Endothelial cell of umbilical vein (primary cell): ENCODE measurements around the gene ACOT11. TPM values are rescaled to one million over a fixed set of nuclear protein-coding genes. Genes with fewer than 3 reads are reported as not detected.

ENCODE experiments used
- BruUV-seq: library from RNA; stranded (reverse); fragments of 400-500 nt; replicated peaks from 2 replicates; lab custom pipeline; 2021; lab: Mats Ljungman, UMichigan
- CTCF ChIA-PET: fragments of 300-600, 350-600 bp; sonication (Branson Sonifier 250); formaldehyde crosslinking; loops from one replicate; lab custom pipeline; 2021; ENCODE audit warnings: antibody characterized with exemption, inconsistent platforms; lab: Charles Lee
- POLR2A ChIA-PET: fragments of 300-600, 350-600 bp; sonication (Branson Sonifier 250); formaldehyde crosslinking; loops from one replicate; lab custom pipeline; 2021; ENCODE audit warnings: antibody characterized with exemption, inconsistent platforms; lab: Charles Lee
- DNase-seq: peaks from one replicate; pipeline ENCODE4 v3.0.0-alpha.2; 2011; ENCODE audit warnings: low read depth, low spot score
- FAIRE-seq: peaks from 2 replicates; lab custom pipeline; 2011; peaks lifted over from hg19 to GRCh38; lab: Jason Lieb, UNC
- H2AFZ ChIP-seq: 2 replicates; pipeline ENCODE4 v1.6.0; 2012; ENCODE audit warnings: low read depth, low read length, control low read depth, inconsistent platforms
- H3K27ac ChIP-seq: 2 replicates; pipeline ENCODE4 v1.5.1; 2011; ENCODE audit warnings: low read depth, mild to moderate bottlenecking, control low read depth, low read length, moderate library complexity; ENCODE audit not compliant: insufficient read depth
- H3K27me3 ChIP-seq, 2 experiments: 2 replicates each; pipeline versions ENCODE4 v1.6.0 to v1.6.1; 2011; ENCODE audit warnings: low read length in 2 of 2, mixed read lengths in 1 of 2; ENCODE audit not compliant: control insufficient read depth in 2 of 2, insufficient read depth in 2 of 2
- H3K36me3 ChIP-seq, 2 experiments: 2 replicates in 1 of 2; 3 replicates in 1 of 2; pipeline ENCODE4 v1.5.1; 2011; ENCODE audit warnings: low read length in 2 of 2, mild to moderate bottlenecking in 1 of 2, moderate library complexity in 1 of 2; ENCODE audit not compliant: control insufficient read depth in 2 of 2, insufficient read depth in 2 of 2; ENCODE audit errors: extremely low read depth in 1 of 2
- H3K4me1 ChIP-seq: 3 replicates; pipeline ENCODE4 v1.5.1; 2011; ENCODE audit warnings: mild to moderate bottlenecking, low read length; ENCODE audit not compliant: control insufficient read depth, insufficient read depth; ENCODE audit errors: extremely low read depth
- H3K4me2 ChIP-seq: 2 replicates; pipeline ENCODE4 v1.6.1; 2011; ENCODE audit warnings: low read length, control low read depth, mixed read lengths; ENCODE audit not compliant: insufficient read depth
- H3K4me3 ChIP-seq, 3 experiments: fragments of 200-600 bp in 1 of 3; sonication (generic), shearing (Covaris generic) in 1 of 3; replicated peaks in 1 of 3; 2 replicates each; pipeline ENCODE4 v1.5.1; 2011 to 2016; ENCODE audit warnings: control low read depth in 3 of 3, low read length in 3 of 3, mild to moderate bottlenecking in 2 of 3, inconsistent platforms in 1 of 3, low read depth in 1 of 3, moderate library complexity in 1 of 3; ENCODE audit not compliant: insufficient read depth in 1 of 3
- H3K79me2 ChIP-seq: 2 replicates; pipeline ENCODE4 v1.6.0; 2012; ENCODE audit warnings: low read length, inconsistent platforms; ENCODE audit not compliant: control insufficient read depth, insufficient read depth
- H3K9ac ChIP-seq: replicated peaks from 2 replicates; pipeline ENCODE3; 2011; ENCODE audit warnings: low read length, control low read depth; ENCODE audit not compliant: insufficient read depth; ENCODE audit errors: extremely low read depth
- H3K9me1 ChIP-seq: replicated peaks from 3 replicates; pipeline ENCODE4 v1.6.0; 2011; ENCODE audit warnings: mild to moderate bottlenecking, low read length; ENCODE audit not compliant: control insufficient read depth, insufficient read depth; ENCODE audit errors: extremely low read depth
- H3K9me3 ChIP-seq: replicated peaks from 2 replicates; pipeline ENCODE4 v1.5.1; 2012; ENCODE audit warnings: low read length, inconsistent platforms; ENCODE audit not compliant: control insufficient read depth, insufficient read depth
- H4K20me1 ChIP-seq: replicated peaks from 2 replicates; pipeline ENCODE3; 2011; ENCODE audit warnings: mild to moderate bottlenecking, low read length; ENCODE audit not compliant: control insufficient read depth, insufficient read depth; ENCODE audit errors: extremely low read depth
- CTCF ChIP-seq, 2 donors: IDR thresholded peaks; 1 replicate in 1 of 2; 2 replicates in 1 of 2; pipeline ENCODE4 v1.5.1; 2011; ENCODE audit warnings: low read length in 2 of 2, mild to moderate bottlenecking in 2 of 2, moderate library complexity in 2 of 2, control low read depth in 1 of 2, inconsistent platforms in 1 of 2, low read depth in 1 of 2; ENCODE audit not compliant: insufficient read depth in 1 of 2; ENCODE audit errors: extremely low read depth in 1 of 2
- EZH2 ChIP-seq: IDR thresholded peaks from 2 replicates; pipeline ENCODE4 v1.6.1; 2012; ENCODE audit warnings: borderline replicate concordance, low read depth, mild to moderate bottlenecking, moderate library complexity, low read length, inconsistent platforms; ENCODE audit not compliant: severe bottlenecking
- FOS ChIP-seq: IDR thresholded peaks from 2 replicates; pipeline ENCODE4 v1.6.1; 2011; ENCODE audit warnings: mild to moderate bottlenecking, low read length, moderate library complexity, borderline replicate concordance; ENCODE audit not compliant: insufficient read depth
- GATA2 ChIP-seq: IDR thresholded peaks from 2 replicates; pipeline ENCODE4 v1.7.0; 2011; ENCODE audit warnings: low read depth, mild to moderate bottlenecking, moderate library complexity, mixed read lengths, low read length; ENCODE audit not compliant: insufficient read length, insufficient read depth
- JUN ChIP-seq: IDR thresholded peaks from 2 replicates; pipeline ENCODE4 v1.6.1; 2011; ENCODE audit warnings: borderline replicate concordance, low read depth; ENCODE audit not compliant: insufficient read length, insufficient read depth
- MYC ChIP-seq: IDR thresholded peaks from one replicate; pipeline ENCODE4 v1.6.1; 2011; ENCODE audit warnings: mild to moderate bottlenecking, low read depth, low read length
- POLR2A ChIP-seq: IDR thresholded peaks from 2 replicates; pipeline ENCODE4 v1.6.1; 2012; ENCODE audit warnings: low read depth, mild to moderate bottlenecking, control low read depth, low read length
- POLR2AphosphoS5 ChIP-seq: IDR thresholded peaks from 2 replicates; pipeline ENCODE4 v1.6.1; 2012; ENCODE audit warnings: low read depth, mild to moderate bottlenecking, control low read depth, low read length, moderate library complexity; ENCODE audit not compliant: insufficient read depth
- dilution Hi-C: fragments of 300-500 bp; cut with MboI; formaldehyde crosslinking; loops from one replicate; pipeline ENCODE4 v1.15.0; 2019; ENCODE audit warnings: low sequenced_read_pairs; ENCODE audit not compliant: extremely low pct_ligation_motif_present
- intact Hi-C: fragments of 100-400 bp; cut with micrococcal nuclease; formaldehyde crosslinking; loops from one replicate; pipeline ENCODE4 v1.10.0; 2022
- polyA plus RNA-seq, 4 experiments: library from polyadenylated mRNA; depleted of rRNA in 3 of 4; stranded (reverse) in 3 of 4; unstranded in 1 of 4; fragments of >200 nt; gene quantifications; 2 replicates each; pipeline versions ENCODE4 v1.2.1 to v1.2.3, GENCODE V29; 2011 to 2012; ENCODE audit warnings: missing spikeins in 1 of 4
- total RNA-seq: library from RNA; stranded (reverse); gene quantifications from 2 replicates; pipeline ENCODE4 v1.2.3, GENCODE V29; 2021
- TF ChIP-seq, protein P1 (sequence below): IDR thresholded peaks from 2 replicates; pipeline ENCODE4 v1.6.1; 2011; ENCODE audit not compliant: insufficient read depth, insufficient read length

ACOT11 gene
- total and polyA plus RNA-seq, 2 donors (not counting 3 experiments of a cell fraction or from before 2014, with no cell fraction given), result 4.5 to 5.4 TPM

- ChIA-PET CTCF (no interaction called here), POLR2A (no interaction called here)
- dilution Hi-C loops, result no loop called here
- intact Hi-C loops, result loop anchor here (5.0 kb wide), 1 partner anchor 143 kb away; the partner anchor contains the start of gene TTC4
- Histone ChIP-seq H3K9ac (no peak overlapping the region), H3K4me2 (no peak overlapping the region), H2AFZ (no peak overlapping the region), H3K36me3 (no peaks in the 10 kb centered on the region), H3K79me2 (no peaks in the 10 kb centered on the region), H4K20me1 (no peaks in the 10 kb centered on the region), H3K27me3 (no peaks in the 10 kb centered on the region), H3K4me1 (peaks cover 33% of the 10 kb centered on the region), H3K9me3 (no peaks in the 10 kb centered on the region), H3K27ac (no peak overlapping the region), H3K9me1 (no peaks in the 10 kb centered on the region), H3K4me3 (no peak overlapping the region)
- DNase-seq (no peak), FAIRE-seq (no peak)
- TF ChIP-seq POLR2AphosphoS5 (no peak), CTCF (IDR thresholded peaks at IDR 0.05; ENCODE audit: extremely low read depth in 1 of 2, insufficient read depth in 1 of 2, low read depth in 1 of 2, low read length in 2 of 2) (no peak), MYC (no peak), POLR2A (no peak), EZH2 (no peak), GATA2 (no peak), JUN (no peak), FOS (no peak)
- TF ChIP-seq, protein P1, sequence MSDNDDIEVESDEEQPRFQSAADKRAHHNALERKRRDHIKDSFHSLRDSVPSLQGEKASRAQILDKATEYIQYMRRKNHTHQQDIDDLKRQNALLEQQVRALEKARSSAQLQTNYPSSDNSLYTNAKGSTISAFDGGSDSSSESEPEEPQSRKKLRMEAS, result no peak
- no TSS peak for BruUV-seq
Observed at GRCh38 chr1:54574158-54574778, 26.2 kb downstream of the ACOT11 start.
